ENCODE measurements around the gene SYNE3. TPM values are rescaled to one million over a fixed set of nuclear protein-coding genes. Genes with fewer than 3 reads are reported as not detected.

SYNE3 gene
- total RNA-seq, 1 donor from 2014 or later = 12.2 TPM

Other genes with a start within 250 kb of the SYNE3 start
- gene CLMN, start 196.7 kb downstream of the SYNE3 start, total RNA-seq = 8.9 TPM
- gene GLRX5, start 18.4 kb upstream of the SYNE3 start, total RNA-seq = 94.0 TPM
- not detected for gene TCL1B, start 169.8 kb upstream of the SYNE3 start, total RNA-seq
- not detected for gene TCL1A, start 197.5 kb upstream of the SYNE3 start, total RNA-seq

Measured in left ventricle myocardium superior (tissue), 1 donor.